Activated T-helper 17 cell treated with anti-CD3 and anti-CD28 coated beads, Interleukin-2, amount 50 U/mL, for 72 hours (primary cell): ENCODE measurements around the gene PLCXD1. TPM values are rescaled to one million over a fixed set of nuclear protein-coding genes. Genes with fewer than 3 reads are reported as not detected.
"Not testable (repeated sequence)": the region's sequence is repeated elsewhere in the genome, so short reads cannot be mapped to it uniquely, and the experiment has no call there.

Source experiments
- ATAC-seq: fragments of 150-1000 bp; cut with Tn5 transposase; replicated peaks from 2 replicates; pipeline ENCODE4 v1.10.0; 2021; ENCODE audit warnings: mild to moderate bottlenecking, moderate library complexity
- H3K27ac Mint-ChIP-seq: one replicate; pipeline ENCODE4 v1.8.0; 2022; ENCODE audit warnings: mixed read lengths
- H3K27me3 Mint-ChIP-seq: one replicate; pipeline ENCODE4 v1.8.0; 2022; ENCODE audit warnings: mixed read lengths
- H3K36me3 Mint-ChIP-seq: one replicate; pipeline ENCODE4 v1.8.0; 2022; ENCODE audit warnings: low read depth, mild to moderate bottlenecking, mixed read lengths
- H3K4me1 Mint-ChIP-seq: one replicate; pipeline ENCODE4 v1.8.0; 2022; ENCODE audit warnings: mixed read lengths
- H3K4me3 Mint-ChIP-seq: one replicate; pipeline ENCODE4 v1.8.0; 2022; ENCODE audit warnings: mild to moderate bottlenecking, mixed read lengths
- H3K9me3 Mint-ChIP-seq: one replicate; pipeline ENCODE4 v1.8.0; 2022; ENCODE audit warnings: mixed read lengths
- total RNA-seq, 2 donors: library from RNA; stranded (reverse); gene quantifications; one replicate each; pipeline ENCODE4 v1.2.3, GENCODE V29; 2022

PLCXD1 gene
- total RNA-seq, 2 donors from 2014 or later, result 53.0 to 96.2 TPM

DNA sequence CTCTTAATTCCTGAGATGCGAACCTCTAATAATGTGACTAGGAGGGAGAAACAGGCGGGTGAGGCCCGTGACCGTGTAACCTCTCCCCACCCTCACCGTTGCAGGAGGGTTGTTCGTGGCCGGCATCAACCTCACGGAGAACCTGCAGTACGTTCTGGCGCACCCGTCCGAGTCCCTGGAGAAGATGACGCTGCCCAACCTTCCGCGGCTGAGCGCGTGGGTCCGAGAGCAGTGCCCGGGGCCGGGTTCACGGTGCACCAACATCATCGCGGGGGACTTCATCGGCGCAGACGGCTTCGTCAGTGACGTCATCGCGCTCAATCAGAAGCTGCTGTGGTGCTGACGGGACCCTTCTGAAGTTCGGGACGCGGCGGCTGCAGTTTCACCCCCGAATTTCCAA, 17.8 kb downstream of the PLCXD1 start:
- ATAC-seq, result no peak
- Mint-ChIP-seq H3K36me3 (peaks cover 55% of the 10 kb centered on the region), H3K27ac (no peak overlapping the region), H3K9me3 (no peaks in the 10 kb centered on the region), H3K27me3 (no peaks in the 10 kb centered on the region), H3K4me1 (no peaks in the 10 kb centered on the region), H3K4me3 (no peak overlapping the region)

DNA sequence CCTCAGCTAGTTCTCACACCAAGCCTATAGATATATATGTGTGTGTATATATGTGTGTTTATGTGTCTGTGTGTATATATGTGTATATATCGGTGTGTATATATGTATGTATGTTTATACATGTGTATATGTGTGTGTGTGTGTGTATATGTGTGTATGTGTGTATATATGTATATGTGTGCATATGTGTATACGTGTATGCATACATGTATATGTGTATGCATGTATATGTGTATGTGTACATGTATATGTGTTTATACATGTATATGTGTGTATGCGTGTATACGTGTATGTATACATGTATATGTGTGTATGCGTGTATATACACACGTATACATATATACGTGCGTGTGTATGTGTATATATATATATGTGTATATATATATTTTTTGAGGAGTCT, 19.2 kb downstream of the PLCXD1 start:
- Mint-ChIP-seq H3K27ac (no peak overlapping the region), H3K4me3 (no peak overlapping the region), H3K27me3 (no peaks in the 10 kb centered on the region), H3K4me1 (no peaks in the 10 kb centered on the region), H3K9me3 (no peaks in the 10 kb centered on the region), H3K36me3 (peaks cover 59% of the 10 kb centered on the region)
- ATAC-seq, result no peak

DNA sequence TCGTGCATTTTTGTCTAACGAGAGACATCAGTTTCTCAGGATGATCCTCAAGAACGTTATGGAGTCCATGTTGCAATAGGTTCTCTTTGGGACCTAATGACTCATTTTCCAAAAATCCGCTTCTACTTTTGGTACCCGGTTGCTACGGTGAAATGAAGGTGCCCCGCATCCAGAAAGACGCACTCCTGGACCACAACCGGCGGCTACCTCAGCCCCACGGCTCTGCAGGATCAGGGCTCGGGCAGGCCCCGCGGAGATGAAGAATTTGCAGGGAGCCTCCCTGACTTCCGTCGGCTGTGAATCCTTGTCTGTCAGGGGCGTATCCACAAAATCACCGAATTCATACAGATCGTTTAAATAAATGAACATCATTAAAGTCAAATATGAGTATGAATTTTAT, 21.8 kb downstream of the PLCXD1 start:
- Mint-ChIP-seq H3K36me3 (peaks cover 68% of the 10 kb centered on the region), H3K4me3 (no peak overlapping the region), H3K27me3 (no peaks in the 10 kb centered on the region), H3K9me3 (no peaks in the 10 kb centered on the region), H3K27ac (no peak overlapping the region), H3K4me1 (no peaks in the 10 kb centered on the region)
- ATAC-seq, result no peak

DNA sequence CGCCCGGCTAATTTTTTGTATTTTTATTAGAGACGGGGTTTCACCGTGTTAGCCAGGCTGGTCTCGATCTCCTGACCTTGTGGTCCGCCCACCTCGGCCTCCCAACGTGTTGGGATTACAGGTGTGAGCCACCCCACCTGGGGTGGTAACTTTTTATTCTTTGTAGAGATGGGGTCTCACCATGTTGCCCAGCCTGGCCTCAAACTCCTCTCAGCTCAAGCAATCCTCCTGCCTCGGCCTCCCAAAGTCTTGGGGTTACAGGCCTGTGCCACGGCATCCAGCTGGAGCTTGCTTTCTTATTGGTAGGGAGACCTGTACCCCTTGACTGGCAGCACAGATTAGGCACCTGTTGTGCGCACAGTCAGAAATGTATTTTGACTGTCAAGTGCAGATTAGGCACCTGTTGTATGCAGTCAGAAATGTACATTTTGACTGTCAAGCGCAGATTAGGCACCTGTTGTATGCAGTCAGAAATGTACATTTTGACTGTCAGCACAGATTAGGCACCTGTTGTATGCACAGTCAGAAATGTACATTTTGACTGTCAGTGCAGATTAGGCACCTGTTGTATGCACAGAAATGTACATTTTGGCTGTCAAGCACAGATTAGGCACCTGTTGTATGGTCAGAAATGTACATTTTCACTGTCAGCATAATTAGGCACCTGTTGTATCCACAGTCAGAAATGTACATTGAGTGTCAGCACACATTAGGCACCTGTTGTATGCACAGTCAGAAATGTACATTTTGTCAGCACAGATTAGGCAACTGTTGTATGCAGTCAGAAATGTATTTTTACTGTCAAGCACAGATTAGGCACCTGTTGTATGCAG, 24.8 kb downstream of the PLCXD1 start:
- not testable (repeated sequence) for H3K27me3 Mint-ChIP-seq, ATAC-seq, H3K9me3 Mint-ChIP-seq, H3K4me1 Mint-ChIP-seq, H3K27ac Mint-ChIP-seq, H3K4me3 Mint-ChIP-seq
- peaks cover 86% of the 10 kb centered on the region for H3K36me3 Mint-ChIP-seq

DNA sequence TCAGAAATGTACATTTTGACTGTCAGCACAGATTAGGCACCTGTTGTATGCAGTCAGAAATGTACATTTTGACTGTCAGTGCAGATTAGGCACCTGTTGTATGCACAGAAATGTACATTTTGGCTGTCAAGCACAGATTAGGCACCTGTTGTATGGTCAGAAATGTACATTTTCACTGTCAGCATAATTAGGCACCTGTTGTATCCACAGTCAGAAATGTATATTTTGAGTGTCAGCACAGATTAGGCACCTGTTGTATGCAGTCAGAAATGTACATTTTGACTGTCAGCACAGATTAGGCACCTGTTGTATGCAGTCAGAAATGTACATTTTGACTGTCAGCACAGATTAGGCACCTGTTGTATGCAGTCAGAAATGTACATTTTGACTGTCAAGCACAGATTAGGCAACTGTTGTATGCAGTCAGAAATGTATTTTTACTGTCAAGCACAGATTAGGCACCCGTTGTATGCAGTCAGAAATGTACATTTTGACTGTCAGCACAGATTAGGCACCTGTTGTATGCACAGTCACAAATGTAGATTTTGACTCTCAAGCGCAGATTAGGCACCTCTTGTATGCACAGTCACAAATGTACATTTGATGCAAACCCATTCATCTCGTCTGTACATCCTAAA, 25.6 kb downstream of the PLCXD1 start:
- H3K27me3 Mint-ChIP-seq, H3K4me3 Mint-ChIP-seq, H3K27ac Mint-ChIP-seq, H3K4me1 Mint-ChIP-seq, H3K9me3 Mint-ChIP-seq, ATAC-seq: not testable (repeated sequence)
- H3K36me3 Mint-ChIP-seq, result peaks cover 82% of the 10 kb centered on the region

DNA sequence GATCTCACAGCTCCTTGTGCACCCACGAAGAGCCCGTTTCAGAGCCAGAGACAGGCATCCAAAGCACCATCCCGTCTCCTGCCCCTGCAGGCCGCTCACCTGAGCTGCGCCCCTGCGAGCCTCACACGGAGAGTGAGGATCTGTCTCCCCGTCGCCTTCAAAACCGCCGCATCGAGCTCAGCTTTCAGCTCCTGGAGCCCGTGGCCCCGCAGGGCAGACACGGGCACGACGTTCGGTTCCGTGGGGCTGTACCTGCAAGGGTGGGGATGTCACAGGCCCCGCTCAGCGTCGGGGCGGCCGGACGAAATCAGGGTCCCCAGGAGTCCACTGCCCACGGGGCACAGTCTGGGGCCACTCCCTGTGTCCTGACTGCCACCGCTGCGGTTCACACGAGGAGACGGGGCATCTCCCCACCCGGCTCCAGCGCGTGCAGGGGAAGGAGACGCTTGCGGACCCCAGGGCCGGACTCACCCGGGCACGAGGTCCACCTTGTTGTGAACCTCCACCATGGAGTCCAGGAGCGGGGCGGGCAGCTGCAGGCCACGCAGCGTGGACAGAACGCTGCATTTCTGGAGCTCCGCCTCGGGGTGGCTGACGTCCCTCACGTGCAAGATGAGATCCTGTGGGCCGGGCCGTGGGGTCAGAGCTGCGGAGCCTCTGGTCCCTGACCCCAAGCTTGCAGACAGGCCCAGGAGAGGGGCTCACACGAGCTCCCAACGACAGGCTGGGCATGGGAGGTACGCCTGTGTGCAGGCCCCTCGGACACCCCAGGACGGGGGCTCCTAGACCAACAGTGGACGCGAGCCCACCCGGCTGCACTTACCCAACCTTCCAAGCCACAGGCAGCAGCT, 26.3 kb downstream of the PLCXD1 start:
- peaks cover 6% of the 10 kb centered on the region for H3K4me1 Mint-ChIP-seq
- H3K27me3 Mint-ChIP-seq, result no peaks in the 10 kb centered on the region
- peaks cover 82% of the 10 kb centered on the region for H3K36me3 Mint-ChIP-seq
- ATAC-seq, result no peak
- H3K27ac Mint-ChIP-seq, result no peak overlapping the region
- H3K4me3 Mint-ChIP-seq, result no peak overlapping the region
- H3K9me3 Mint-ChIP-seq, result no peaks in the 10 kb centered on the region

DNA sequence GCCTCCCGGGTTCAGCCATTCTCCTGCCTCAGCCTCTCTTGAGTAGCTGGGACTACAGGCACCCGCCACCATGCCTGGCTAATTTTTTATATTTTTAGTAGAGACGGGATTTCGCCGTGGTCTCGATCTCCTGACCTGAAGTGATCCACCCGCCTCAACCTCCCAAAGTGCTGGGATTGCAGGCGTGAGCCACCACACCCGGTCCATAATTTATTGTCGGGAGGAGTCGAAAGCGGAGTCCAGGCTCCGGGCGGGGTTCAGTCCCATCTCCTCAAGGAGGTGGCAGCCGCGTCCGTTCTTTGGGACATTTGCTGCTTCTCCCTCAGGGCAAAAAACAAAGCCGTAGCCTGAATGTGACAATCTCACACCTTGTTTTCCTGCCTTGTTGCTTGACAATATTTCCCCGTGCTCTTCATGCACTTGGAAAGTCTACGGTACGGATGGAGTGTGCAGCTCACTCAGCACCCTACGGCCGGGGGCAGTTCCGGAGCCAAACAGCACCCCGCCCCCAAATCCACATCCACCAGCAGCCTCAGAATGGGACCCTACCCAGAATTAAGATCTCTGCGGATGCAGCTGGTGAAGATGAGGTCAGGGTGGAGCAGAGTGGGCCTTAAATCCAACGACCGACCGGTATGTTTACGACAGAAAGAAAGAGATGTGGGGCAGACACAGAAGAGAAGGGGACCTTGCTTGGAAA, 27.8 kb downstream of the PLCXD1 start:
- peaks cover 88% of the 10 kb centered on the region for H3K36me3 Mint-ChIP-seq
- no peak overlapping the region for H3K4me3 Mint-ChIP-seq
- peaks cover 6% of the 10 kb centered on the region for H3K4me1 Mint-ChIP-seq
- ATAC-seq, result no peak
- H3K27me3 Mint-ChIP-seq, result no peaks in the 10 kb centered on the region
- no peaks in the 10 kb centered on the region for H3K9me3 Mint-ChIP-seq
- H3K27ac Mint-ChIP-seq, result no peak overlapping the region

DNA sequence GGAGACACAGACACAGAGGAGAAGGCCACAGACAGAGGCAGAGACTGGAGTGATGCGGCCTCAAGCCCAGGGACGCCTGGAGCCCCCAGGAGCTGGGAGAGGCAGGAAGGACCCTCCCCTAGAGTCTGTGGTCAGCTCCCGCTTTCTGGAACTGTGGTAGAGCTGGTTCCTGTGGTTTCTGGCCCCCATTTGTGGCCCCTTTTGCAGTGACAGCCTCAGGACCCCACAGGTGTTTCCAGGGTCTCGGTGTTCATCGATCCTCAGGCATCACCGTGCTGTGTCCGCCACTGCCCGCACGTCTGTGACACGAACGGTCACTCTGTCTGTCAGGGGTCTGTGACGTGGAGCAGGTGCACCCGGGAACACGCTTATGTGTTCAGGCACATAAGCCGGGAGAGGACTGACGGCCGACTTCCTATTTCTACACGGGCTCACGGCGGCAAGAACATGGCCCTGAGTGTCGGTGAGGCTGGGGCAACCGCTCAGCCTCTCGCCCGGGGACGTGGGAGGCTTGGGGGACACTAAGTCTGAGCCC, 29.5 kb downstream of the PLCXD1 start:
- Mint-ChIP-seq H3K4me3 (no peak overlapping the region), H3K27me3 (no peaks in the 10 kb centered on the region), H3K27ac (no peak overlapping the region), H3K9me3 (no peaks in the 10 kb centered on the region), H3K36me3 (peaks cover 75% of the 10 kb centered on the region), H3K4me1 (peaks cover 6% of the 10 kb centered on the region)
- no peak for ATAC-seq

DNA sequence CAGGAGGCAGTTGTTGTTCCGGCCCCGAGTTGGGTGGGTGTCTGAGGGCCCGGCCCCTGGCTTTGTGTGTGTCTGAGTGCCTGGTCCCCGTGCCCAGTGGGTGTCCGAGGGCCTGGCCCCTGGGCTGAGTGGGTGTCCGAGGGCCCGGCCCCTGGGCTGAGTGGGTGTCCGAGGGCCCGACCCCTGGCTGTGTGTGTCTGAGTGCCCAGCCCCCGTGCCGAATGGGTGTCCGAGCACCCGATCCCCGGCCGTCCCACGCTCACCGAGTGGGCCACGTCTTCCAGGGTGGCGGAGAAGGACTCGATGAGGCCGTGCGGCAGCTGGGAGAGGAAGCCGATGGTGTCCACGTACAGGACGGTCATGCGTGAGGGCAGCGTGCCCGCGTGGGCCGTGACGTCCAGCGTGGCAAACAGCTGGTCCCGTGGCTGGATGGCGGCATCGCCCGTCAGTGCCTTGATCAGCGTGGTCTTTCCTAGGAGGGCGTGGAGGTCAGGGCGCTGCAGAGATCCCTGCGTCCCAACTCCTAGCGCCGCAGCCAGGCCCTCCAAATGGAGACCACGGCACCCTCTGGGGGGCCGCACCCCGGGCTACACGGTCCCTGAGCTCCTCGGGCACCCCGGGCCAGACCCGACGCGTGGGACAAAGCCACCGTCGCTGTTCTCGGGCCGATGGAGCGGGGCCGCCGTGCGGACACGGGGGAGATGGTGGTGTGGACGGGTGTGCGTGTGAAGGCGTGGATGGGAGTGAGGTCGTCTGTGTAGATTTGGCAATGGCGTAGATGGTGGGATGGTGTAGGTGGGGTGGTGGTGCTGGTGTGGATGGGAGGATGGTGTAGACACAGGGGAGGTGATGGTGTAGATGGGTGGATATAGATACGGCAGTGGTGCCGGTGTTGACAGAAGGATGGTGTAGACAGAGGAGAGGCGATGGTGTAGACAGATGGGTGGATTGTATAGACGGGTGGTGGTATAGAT, 30.3 kb downstream of the PLCXD1 start:
- peaks cover 6% of the 10 kb centered on the region for H3K4me1 Mint-ChIP-seq
- no peak overlapping the region for H3K4me3 Mint-ChIP-seq
- H3K9me3 Mint-ChIP-seq, result no peaks in the 10 kb centered on the region
- H3K27me3 Mint-ChIP-seq, result no peaks in the 10 kb centered on the region
- H3K36me3 Mint-ChIP-seq, result peaks cover 70% of the 10 kb centered on the region
- ATAC-seq, result no peak
- peak overlapping the region; percentile 64 for H3K27ac Mint-ChIP-seq

DNA sequence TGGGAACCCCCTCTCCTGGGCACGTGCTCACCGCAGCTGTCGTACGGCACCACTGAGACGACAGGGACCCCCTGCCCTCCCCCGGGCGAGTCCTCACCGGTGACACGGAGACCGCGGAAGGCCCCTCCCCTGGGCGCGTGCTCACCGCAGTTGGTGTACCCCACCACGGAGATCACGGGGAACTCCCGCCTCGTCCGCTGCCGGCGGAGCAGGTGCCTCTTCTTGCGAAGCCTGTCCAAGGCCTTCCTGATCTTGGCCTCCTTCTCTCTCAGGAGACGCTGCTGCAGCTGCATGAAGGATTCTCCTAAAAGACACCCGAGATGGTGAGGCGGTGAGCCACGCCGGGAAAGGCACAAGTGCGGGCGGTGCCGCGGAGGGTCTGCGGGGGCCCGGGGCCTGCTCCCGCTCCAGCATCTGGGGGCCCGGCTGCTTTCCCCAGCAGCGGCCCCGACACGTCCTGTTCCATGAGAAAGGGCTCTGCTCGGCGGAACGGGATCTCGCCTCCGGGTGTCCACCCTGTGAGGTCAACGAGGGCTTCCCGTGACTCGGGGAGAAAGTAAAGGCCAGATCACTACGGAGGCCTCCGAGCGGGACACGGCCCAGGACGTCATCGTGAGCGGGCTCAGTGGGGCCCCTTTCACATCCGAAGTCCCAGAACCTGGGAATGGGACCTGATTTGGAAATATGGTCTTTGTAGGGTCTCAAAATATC, 31.6 kb downstream of the PLCXD1 start:
- ATAC-seq, result no peak
- peaks cover 6% of the 10 kb centered on the region for H3K4me1 Mint-ChIP-seq
- H3K27me3 Mint-ChIP-seq, result no peaks in the 10 kb centered on the region
- H3K4me3 Mint-ChIP-seq, result no peak overlapping the region
- H3K36me3 Mint-ChIP-seq, result peaks cover 70% of the 10 kb centered on the region
- H3K27ac Mint-ChIP-seq, result no peak overlapping the region
- H3K9me3 Mint-ChIP-seq, result no peaks in the 10 kb centered on the region

DNA sequence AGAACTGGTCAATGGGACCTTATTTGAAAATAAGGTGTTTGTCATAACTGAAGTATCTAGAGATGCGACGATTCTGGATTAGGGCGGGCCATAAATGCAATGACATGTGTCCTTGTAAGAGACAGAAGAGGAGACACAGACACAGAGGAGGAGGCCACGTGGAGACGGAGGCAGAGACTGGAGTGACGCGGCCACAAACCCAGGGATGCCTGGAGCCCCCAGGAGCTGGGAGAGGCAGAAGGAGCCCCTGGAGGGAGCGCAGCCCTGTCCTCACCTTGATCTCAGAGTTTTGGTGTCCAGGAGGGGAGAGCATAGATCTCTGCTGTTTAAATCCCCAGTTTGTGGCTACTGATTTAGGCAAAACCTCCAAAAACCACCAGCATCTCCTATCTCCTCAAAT, 32.4 kb downstream of the PLCXD1 start:
- H3K9me3 Mint-ChIP-seq, result no peaks in the 10 kb centered on the region
- no peaks in the 10 kb centered on the region for H3K27me3 Mint-ChIP-seq
- H3K4me1 Mint-ChIP-seq, result peaks cover 6% of the 10 kb centered on the region
- no peak for ATAC-seq
- peak overlapping the region; percentile 22 for H3K27ac Mint-ChIP-seq
- no peak overlapping the region for H3K4me3 Mint-ChIP-seq
- peaks cover 70% of the 10 kb centered on the region for H3K36me3 Mint-ChIP-seq

DNA sequence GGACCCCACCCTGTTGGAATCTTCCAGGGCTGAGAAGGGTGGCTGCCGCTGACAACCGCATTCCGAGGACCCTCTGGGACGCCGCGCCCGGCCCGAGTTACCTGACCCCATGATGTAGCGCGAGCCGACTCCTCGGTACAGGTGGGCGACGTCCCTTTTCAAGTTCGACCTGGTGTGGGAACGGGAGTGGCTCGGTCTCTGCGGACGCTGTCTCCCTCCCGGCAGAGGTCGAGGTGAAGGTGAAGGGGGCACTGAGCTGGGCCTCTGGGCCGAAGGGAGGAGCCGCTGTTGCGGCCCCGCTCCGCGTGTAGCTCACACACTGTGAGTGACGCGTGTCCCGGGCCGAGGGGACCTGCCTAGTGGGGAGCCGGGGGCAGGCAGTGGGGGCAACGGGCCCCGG, 32.9 kb downstream of the PLCXD1 start:
- Mint-ChIP-seq H3K9me3 (no peaks in the 10 kb centered on the region), H3K4me1 (peaks cover 6% of the 10 kb centered on the region), H3K4me3 (no peak overlapping the region), H3K27ac (peak overlapping the region; percentile 22), H3K27me3 (no peaks in the 10 kb centered on the region), H3K36me3 (peaks cover 69% of the 10 kb centered on the region)
- no peak for ATAC-seq
